ENCODE measurements around the gene LAMB1.

The LAMB1 gene

DNA sequence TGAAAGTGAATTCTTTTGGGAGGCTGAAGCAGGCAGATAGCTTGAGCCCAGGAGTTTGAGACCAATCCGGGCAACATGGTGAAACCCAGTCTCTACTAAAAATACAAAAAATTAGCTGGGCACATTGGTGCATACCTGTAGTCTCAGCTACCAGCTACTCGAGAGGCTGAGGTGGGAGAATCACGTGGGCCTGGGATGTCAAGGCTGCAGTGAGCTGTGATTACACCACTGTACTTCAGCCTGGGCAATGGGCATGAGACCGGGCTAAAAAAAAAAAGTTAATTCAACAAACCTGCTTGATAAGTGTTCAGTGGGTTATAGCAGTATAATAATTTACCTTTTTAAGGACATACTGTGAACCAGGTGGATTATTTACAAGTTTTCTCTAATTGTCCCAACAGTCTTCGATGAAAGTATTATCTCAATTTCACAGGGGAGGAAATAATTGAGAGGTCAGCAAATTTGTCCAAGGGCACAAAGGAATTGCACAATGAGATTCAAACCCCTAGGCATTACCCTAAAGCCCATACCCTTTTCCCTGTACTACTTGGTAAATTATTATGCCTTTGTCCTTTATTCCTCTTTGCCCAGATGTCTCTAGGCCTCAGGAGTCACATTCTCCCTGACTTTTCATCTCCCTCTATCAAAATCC, 125.1 kb downstream of the LAMB1 start:
- DNase-seq (ENCODE audit: low spot score): no peak

DNA sequence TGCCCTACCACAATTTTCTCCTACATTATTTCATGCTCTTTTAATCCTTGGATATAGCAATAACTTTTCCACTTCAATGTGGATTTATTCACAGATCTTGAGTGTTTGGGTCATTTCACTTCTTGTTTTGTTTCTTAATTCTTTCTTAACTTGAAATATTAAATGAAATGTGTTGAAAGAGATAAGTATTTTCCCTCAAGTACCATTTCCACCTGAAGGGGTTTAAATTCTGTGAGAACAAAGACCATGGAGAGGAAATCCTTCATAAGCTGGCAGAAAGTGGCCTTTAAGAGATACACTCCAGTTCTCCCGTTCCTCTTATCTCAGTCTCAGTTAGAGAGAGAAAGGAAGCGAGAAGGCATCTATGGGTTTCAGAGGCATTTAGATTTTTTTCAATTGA, 126.0 kb downstream of the LAMB1 start:
- no peak for DNase-seq (ENCODE audit: low spot score)

DNA sequence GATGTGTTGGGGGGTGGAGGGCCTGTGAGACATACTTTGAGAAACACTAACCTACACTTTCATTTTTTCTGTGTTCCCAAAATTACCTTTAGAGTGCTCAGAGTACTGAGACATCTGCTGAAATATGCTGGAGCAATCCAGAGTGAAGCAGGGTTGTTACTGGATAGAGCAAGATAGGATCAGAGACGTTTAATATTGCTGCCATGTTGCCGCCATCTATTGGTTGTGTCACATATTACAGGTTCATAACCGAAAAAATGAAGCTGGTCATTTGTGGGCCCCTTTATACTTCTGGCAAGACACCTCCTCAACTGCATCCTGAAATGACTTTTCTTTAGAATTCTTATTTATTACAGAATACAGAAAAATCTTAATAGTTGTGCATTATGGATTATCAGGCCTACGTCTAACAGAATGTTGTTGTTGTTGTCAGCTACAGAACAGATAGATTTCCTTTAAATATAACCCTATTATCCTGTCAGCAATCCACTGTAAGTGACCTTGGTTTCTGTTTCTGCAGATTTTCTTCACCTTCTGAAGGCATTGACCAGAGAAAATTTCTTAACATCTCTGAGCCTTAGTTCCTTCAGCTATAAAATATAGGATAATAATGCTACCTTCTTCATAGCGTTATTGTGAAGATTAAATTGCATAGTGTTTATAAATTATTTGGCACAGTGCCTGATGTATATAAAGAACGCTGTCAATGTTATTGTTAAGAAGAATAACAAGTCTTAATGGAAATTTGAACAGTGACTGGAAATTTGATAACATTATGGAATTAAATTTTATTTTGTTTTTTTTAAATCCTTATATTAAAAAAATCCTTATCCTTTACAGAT, 128.1 kb downstream of the LAMB1 start:
- peak; percentile 55 for DNase-seq (ENCODE audit: low spot score)

DNA sequence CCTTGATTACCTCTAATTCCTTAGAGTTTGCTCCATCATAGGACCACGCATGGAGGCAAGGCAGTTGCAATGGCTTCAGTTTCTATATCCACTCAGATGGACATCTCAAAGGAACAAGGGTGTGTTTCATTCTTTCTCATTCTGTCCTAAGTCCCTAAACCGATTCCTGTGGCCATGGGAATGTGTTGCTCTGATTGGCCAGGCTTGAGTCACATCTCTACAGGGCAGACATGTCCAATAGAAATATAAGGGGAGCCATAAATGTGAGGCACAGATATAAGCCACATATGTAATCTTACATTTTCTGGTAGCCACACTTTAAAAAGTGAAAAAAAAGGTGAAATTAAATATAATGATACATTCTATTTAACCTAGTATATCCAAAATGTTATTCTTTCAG, 128.8 kb downstream of the LAMB1 start:
- no peak for DNase-seq (ENCODE audit: low spot score)
